ENCODE results near the gene GNA12. TPM values are rescaled to one million over a fixed set of nuclear protein-coding genes. Genes with fewer than 3 reads are reported as not detected.

Gene GNA12
- total and polyA plus RNA-seq, 9 of the 15 experiments (the other 6 are each of a cell fraction or from before 2014, with no cell fraction given) = 0.65 to 32.7 (median 9.6) TPM

GRCh38 chr7:2844153-2845033 is at the start of gene GNA12 (continued):
- TF ChIP-seq ZBTB7A (IDR thresholded peaks at IDR 0.05; ENCODE audit: borderline replicate concordance, control insufficient read depth, low read depth, low read length) = no peak
- TF ChIP-seq RB1 (IDR thresholded peaks at IDR 0.05; ENCODE audit: low read depth) = 0 out of 2 replicates have a peak, but pooled peaks have one; percentile 21
- no peak for TF ChIP-seq FOXA1 (IDR thresholded peaks at IDR 0.05; ENCODE audit: borderline replicate concordance)
- TF ChIP-seq ZNF589 (CRISPR knock-in tag; IDR thresholded peaks at IDR 0.05; ENCODE audit: low read depth) = no peak
- 0 out of 2 replicates have a peak, but pooled peaks have one; percentile 17 for TF ChIP-seq ZNF324 (CRISPR knock-in tag; IDR thresholded peaks at IDR 0.05)
- no peak for TF ChIP-seq KDM2B (CRISPR knock-in tag; IDR thresholded peaks at IDR 0.05)
- no peak for TF ChIP-seq ZNF436 (CRISPR knock-in tag; IDR thresholded peaks at IDR 0.05)
- TF ChIP-seq RFX1 (IDR thresholded peaks at IDR 0.05) = peak; percentile 43; the same call in 1 of the 2 replicates
- TF ChIP-seq RBFOX2 (IDR thresholded peaks at IDR 0.05; ENCODE audit: low read depth, low read length) = peak; percentile 62; the same call in 1 of the 2 replicates
- TF ChIP-seq ZNF507 (tag; conservative IDR thresholded peaks at IDR 0.05) = no peak
- 0 out of 4 replicates have a peak, but pooled peaks of 1 of the 2 experiments have one; percentile 20 for TF ChIP-seq MLX (CRISPR knock-in tag; conservative IDR thresholded peaks at IDR 0.05)
- TF ChIP-seq, protein P1, sequence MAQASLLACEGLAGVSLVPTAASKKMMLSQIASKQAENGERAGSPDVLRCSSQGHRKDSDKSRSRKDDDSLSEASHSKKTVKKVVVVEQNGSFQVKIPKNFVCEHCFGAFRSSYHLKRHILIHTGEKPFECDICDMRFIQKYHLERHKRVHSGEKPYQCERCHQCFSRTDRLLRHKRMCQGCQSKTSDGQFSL (CRISPR knock-in tag; IDR thresholded peaks at IDR 0.05) = no peak
- TF ChIP-seq, protein P1 (tag; IDR thresholded peaks at IDR 0.05) = no peak
- no peak for TF ChIP-seq HINFP (tag; conservative IDR thresholded peaks at IDR 0.05; ENCODE audit: low read depth)
- TF ChIP-seq MECOM (CRISPR knock-in tag; IDR thresholded peaks at IDR 0.05) = no peak
- no peak for TF ChIP-seq ZBTB43 (CRISPR knock-in tag; IDR thresholded peaks at IDR 0.05)
- TF ChIP-seq, protein P2, sequence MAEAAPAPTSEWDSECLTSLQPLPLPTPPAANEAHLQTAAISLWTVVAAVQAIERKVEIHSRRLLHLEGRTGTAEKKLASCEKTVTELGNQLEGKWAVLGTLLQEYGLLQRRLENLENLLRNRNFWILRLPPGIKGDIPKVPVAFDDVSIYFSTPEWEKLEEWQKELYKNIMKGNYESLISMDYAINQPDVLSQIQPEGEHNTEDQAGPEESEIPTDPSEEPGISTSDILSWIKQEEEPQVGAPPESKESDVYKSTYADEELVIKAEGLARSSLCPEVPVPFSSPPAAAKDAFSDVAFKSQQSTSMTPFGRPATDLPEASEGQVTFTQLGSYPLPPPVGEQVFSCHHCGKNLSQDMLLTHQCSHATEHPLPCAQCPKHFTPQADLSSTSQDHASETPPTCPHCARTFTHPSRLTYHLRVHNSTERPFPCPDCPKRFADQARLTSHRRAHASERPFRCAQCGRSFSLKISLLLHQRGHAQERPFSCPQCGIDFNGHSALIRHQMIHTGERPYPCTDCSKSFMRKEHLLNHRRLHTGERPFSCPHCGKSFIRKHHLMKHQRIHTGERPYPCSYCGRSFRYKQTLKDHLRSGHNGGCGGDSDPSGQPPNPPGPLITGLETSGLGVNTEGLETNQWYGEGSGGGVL (CRISPR knock-in tag; IDR thresholded peaks at IDR 0.05) = no peak
- no peak; the same call in none of the 2 replicates for TF ChIP-seq SMAD4 (CRISPR knock-in tag; conservative IDR thresholded peaks at IDR 0.05)
- no peak for TF ChIP-seq KLF10 (CRISPR knock-in tag; IDR thresholded peaks at IDR 0.05)

Data from K562 (cell line).